ENCODE results near the gene NFKBIL1.

NFKBIL1 gene

GRCh38 chr6:31531162-31531561, 16.2 kb upstream of the NFKBIL1 start:
- H3K27ac ChIP-seq = no peak overlapping the region
- TF ChIP-seq ZFX (IDR thresholded peaks at IDR 0.05; ENCODE audit: borderline replicate concordance) = no peak
- TF ChIP-seq CTCF (IDR thresholded peaks at IDR 0.05) = no peak

GRCh38 chr6:31531771-31532643, 15.4 kb upstream of the NFKBIL1 start:
- peak overlapping the region; percentile 28; the same call in 1 of the 2 replicates for H3K27ac ChIP-seq
- TF ChIP-seq CTCF (IDR thresholded peaks at IDR 0.05) (no peak), ZFX (IDR thresholded peaks at IDR 0.05; ENCODE audit: borderline replicate concordance) (no peak)

- no peak for TF ChIP-seq ZFX (IDR thresholded peaks at IDR 0.05; ENCODE audit: borderline replicate concordance)
- no peak for TF ChIP-seq CTCF (IDR thresholded peaks at IDR 0.05)
Measured at GRCh38 chr6:31532644-31533454, 14.6 kb upstream of the NFKBIL1 start.

GRCh38 chr6:31533455-31533841, 14.0 kb upstream of the NFKBIL1 start:
- TF ChIP-seq CTCF (IDR thresholded peaks at IDR 0.05) (no peak), ZFX (IDR thresholded peaks at IDR 0.05; ENCODE audit: borderline replicate concordance) (no peak)
- H3K27ac ChIP-seq = no peak overlapping the region

More at GRCh38 chr6:31532644-31533454, 14.6 kb upstream of the NFKBIL1 start:
- peak overlapping the region; percentile 28; the same call in 1 of the 2 replicates for H3K27ac ChIP-seq

GRCh38 chr6:31534011-31534410, 13.4 kb upstream of the NFKBIL1 start:
- H3K27ac ChIP-seq = no peak overlapping the region
- TF ChIP-seq ZFX (IDR thresholded peaks at IDR 0.05; ENCODE audit: borderline replicate concordance) = no peak
- TF ChIP-seq CTCF (IDR thresholded peaks at IDR 0.05) = no peak

GRCh38 chr6:31534521-31535040, 12.8 kb upstream of the NFKBIL1 start:
- H3K27ac ChIP-seq = no peak overlapping the region
- TF ChIP-seq CTCF (IDR thresholded peaks at IDR 0.05) (no peak), ZFX (IDR thresholded peaks at IDR 0.05; ENCODE audit: borderline replicate concordance) (no peak)
